Fibroblast of mammary gland (primary cell): ENCODE data around the gene MGA.

Source experiments
- DNase-seq: peaks from one replicate; pipeline ENCODE4 v3.0.0-alpha.2; 2010; ENCODE audit warnings: low read depth
- H3K4me3 ChIP-seq: 2 replicates; pipeline ENCODE4 v1.5.1; 2011; ENCODE audit warnings: low read depth, mild to moderate bottlenecking, low read length, moderate library complexity; ENCODE audit not compliant: control insufficient read depth
- CTCF ChIP-seq: conservative IDR thresholded peaks from 2 replicates; pipeline ENCODE4 v1.5.1; 2011; ENCODE audit warnings: low read depth, low read length, inconsistent platforms; ENCODE audit not compliant: control insufficient read depth, insufficient read depth

Gene MGA

GRCh38 chr15:41661518-41662225 is 1.5 kb downstream of the MGA start:
- H3K4me3 ChIP-seq, result peak overlapping the region; percentile 60
- TF ChIP-seq CTCF, result no peak
- DNase-seq, result peak; percentile 73

GRCh38 chr15:41666353-41666920 is 6.2 kb downstream of the MGA start:
- no peak for DNase-seq
- no peak overlapping the region for H3K4me3 ChIP-seq
- no peak for TF ChIP-seq CTCF

GRCh38 chr15:41669701-41670100 is 9.5 kb downstream of the MGA start:
- DNase-seq, result no peak
- TF ChIP-seq CTCF, result no peak
- no peak overlapping the region for H3K4me3 ChIP-seq

- H3K4me3 ChIP-seq, result no peak overlapping the region
- no peak for TF ChIP-seq CTCF
- DNase-seq, result no peak
Measured at GRCh38 chr15:41671656-41672648, 11.7 kb downstream of the MGA start.

GRCh38 chr15:41675337-41675736 is 15.1 kb downstream of the MGA start:
- no peak for DNase-seq
- H3K4me3 ChIP-seq, result no peak overlapping the region
- no peak for TF ChIP-seq CTCF

- H3K4me3 ChIP-seq, result no peak overlapping the region
- DNase-seq, result no peak
- TF ChIP-seq CTCF, result no peak
Measured at GRCh38 chr15:41678742-41679141, 18.5 kb downstream of the MGA start.
